GM23338 (cell line): ENCODE measurements around the gene FNDC3B.

Experiments used
- CTCF ChIP-seq, 2 experiments: fragments of 200-600 bp in 1 of 2; sonication (generic) in 1 of 2; conservative IDR thresholded peaks; 2 replicates each; pipeline versions ENCODE4 v1.5.1 to v1.6.1; 2016 to 2017; ENCODE audit warnings: antibody characterized with exemption in 2 of 2, low read depth in 2 of 2, mild to moderate bottlenecking in 2 of 2, moderate library complexity in 1 of 2
- POLR2AphosphoS5 ChIP-seq: IDR thresholded peaks from 2 replicates; pipeline ENCODE4 v1.6.1; 2016; ENCODE audit warnings: antibody characterized with exemption, low read depth
- REST ChIP-seq: IDR thresholded peaks from one replicate; pipeline ENCODE4 v1.6.1; 2018; ENCODE audit warnings: antibody characterized with exemption; ENCODE audit not compliant: unreplicated experiment

- TF ChIP-seq CTCF (conservative IDR thresholded peaks at IDR 0.05; ENCODE audit: low read depth in 2 of 2): no peak
- TF ChIP-seq POLR2AphosphoS5: no peak
- no peak for TF ChIP-seq REST
These were observed 112.6 kb downstream of the FNDC3B start for GRCh38 chr3:172151651-172152649.
